ENCODE results near the gene ABI2.

Gene ABI2

GRCh38 chr2:203437511-203437910, 109.3 kb downstream of the ABI2 start:
- no peak overlapping the region for H3K4me3 ChIP-seq (ENCODE audit: low read depth, low read length)

GRCh38 chr2:203438528-203438927, 110.3 kb downstream of the ABI2 start:
- Histone ChIP-seq H3K27me3 (ENCODE audit: control insufficient read depth, insufficient read depth, low read length) (no peaks in the 10 kb centered on the region), H3K36me3 (ENCODE audit: control insufficient read depth, insufficient read depth, low read length) (no peaks in the 10 kb centered on the region), H3K9ac (ENCODE audit: low read depth, low read length) (no peak overlapping the region), H3K4me3 (ENCODE audit: low read depth, low read length) (no peak overlapping the region), H3K9me3 (ENCODE audit: control insufficient read depth, insufficient read depth, low read length) (no peaks in the 10 kb centered on the region), H3K4me1 (ENCODE audit: control insufficient read depth, insufficient read depth, low read length) (peaks cover 3% of the 10 kb centered on the region)

More at GRCh38 chr2:203437511-203437910, 109.3 kb downstream of the ABI2 start:
- Histone ChIP-seq H3K4me1 (ENCODE audit: control insufficient read depth, insufficient read depth, low read length) (peaks cover 3% of the 10 kb centered on the region), H3K9me3 (ENCODE audit: control insufficient read depth, insufficient read depth, low read length) (no peaks in the 10 kb centered on the region), H3K9ac (ENCODE audit: low read depth, low read length) (no peak overlapping the region), H3K36me3 (ENCODE audit: control insufficient read depth, insufficient read depth, low read length) (no peaks in the 10 kb centered on the region), H3K27me3 (ENCODE audit: control insufficient read depth, insufficient read depth, low read length) (no peaks in the 10 kb centered on the region)

GRCh38 chr2:203440671-203441070, 112.5 kb downstream of the ABI2 start:
- no peak overlapping the region for H3K9ac ChIP-seq (ENCODE audit: low read depth, low read length)
- no peak overlapping the region for H3K4me3 ChIP-seq (ENCODE audit: low read depth, low read length)
- H3K27me3 ChIP-seq (ENCODE audit: control insufficient read depth, insufficient read depth, low read length) = no peaks in the 10 kb centered on the region
- H3K4me1 ChIP-seq (ENCODE audit: control insufficient read depth, insufficient read depth, low read length) = peaks cover 3% of the 10 kb centered on the region
- H3K36me3 ChIP-seq (ENCODE audit: control insufficient read depth, insufficient read depth, low read length) = no peaks in the 10 kb centered on the region
- H3K9me3 ChIP-seq (ENCODE audit: control insufficient read depth, insufficient read depth, low read length) = no peaks in the 10 kb centered on the region

DNA sequence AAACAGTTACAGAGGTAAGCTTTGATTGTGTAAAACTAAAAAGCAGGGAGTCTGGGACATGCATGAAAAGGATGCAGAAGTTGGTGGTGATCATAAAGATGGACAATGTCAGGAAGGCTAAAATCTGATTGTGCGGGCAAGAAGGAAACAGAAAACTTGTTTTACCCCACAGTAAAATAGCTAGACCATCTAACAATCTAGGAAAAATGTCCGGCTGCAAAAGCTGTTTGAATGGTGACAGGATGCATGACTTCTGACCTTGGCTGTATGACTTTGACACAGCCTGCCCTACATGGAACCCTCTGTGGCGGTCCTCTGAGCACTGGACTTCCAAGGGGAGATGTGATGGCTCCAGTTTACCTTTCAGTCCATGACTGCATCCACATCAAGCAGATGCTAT, 113.3 kb downstream of the ABI2 start:
- no peaks in the 10 kb centered on the region for H3K27me3 ChIP-seq (ENCODE audit: control insufficient read depth, insufficient read depth, low read length)
- H3K9ac ChIP-seq (ENCODE audit: low read depth, low read length) = no peak overlapping the region
- peaks cover 3% of the 10 kb centered on the region for H3K4me1 ChIP-seq (ENCODE audit: control insufficient read depth, insufficient read depth, low read length)
- no peaks in the 10 kb centered on the region for H3K36me3 ChIP-seq (ENCODE audit: control insufficient read depth, insufficient read depth, low read length)
- no peaks in the 10 kb centered on the region for H3K9me3 ChIP-seq (ENCODE audit: control insufficient read depth, insufficient read depth, low read length)
- H3K4me3 ChIP-seq (ENCODE audit: low read depth, low read length) = no peak overlapping the region

- Histone ChIP-seq H3K27me3 (ENCODE audit: control insufficient read depth, insufficient read depth, low read length) (no peaks in the 10 kb centered on the region), H3K9me3 (ENCODE audit: control insufficient read depth, insufficient read depth, low read length) (no peaks in the 10 kb centered on the region), H3K4me3 (ENCODE audit: low read depth, low read length) (no peak overlapping the region), H3K9ac (ENCODE audit: low read depth, low read length) (no peak overlapping the region), H3K36me3 (ENCODE audit: control insufficient read depth, insufficient read depth, low read length) (no peaks in the 10 kb centered on the region), H3K4me1 (ENCODE audit: control insufficient read depth, insufficient read depth, low read length) (peaks cover 3% of the 10 kb centered on the region)
These were observed 114.3 kb downstream of the ABI2 start for GRCh38 chr2:203442463-203442862.

- no peaks in the 10 kb centered on the region for H3K9me3 ChIP-seq (ENCODE audit: control insufficient read depth, insufficient read depth, low read length)
- no peaks in the 10 kb centered on the region for H3K36me3 ChIP-seq (ENCODE audit: control insufficient read depth, insufficient read depth, low read length)
- no peak overlapping the region for H3K9ac ChIP-seq (ENCODE audit: low read depth, low read length)
- H3K27me3 ChIP-seq (ENCODE audit: control insufficient read depth, insufficient read depth, low read length) = no peaks in the 10 kb centered on the region
- no peak overlapping the region for H3K4me3 ChIP-seq (ENCODE audit: low read depth, low read length)
- peaks cover 3% of the 10 kb centered on the region for H3K4me1 ChIP-seq (ENCODE audit: control insufficient read depth, insufficient read depth, low read length)
These were observed 116.5 kb downstream of the ABI2 start for GRCh38 chr2:203444738-203445137.

- no peaks in the 10 kb centered on the region for H3K4me1 ChIP-seq (ENCODE audit: control insufficient read depth, insufficient read depth, low read length)
- no peak overlapping the region for H3K4me3 ChIP-seq (ENCODE audit: low read depth, low read length)
- no peaks in the 10 kb centered on the region for H3K9me3 ChIP-seq (ENCODE audit: control insufficient read depth, insufficient read depth, low read length)
- no peaks in the 10 kb centered on the region for H3K36me3 ChIP-seq (ENCODE audit: control insufficient read depth, insufficient read depth, low read length)
- no peak overlapping the region for H3K9ac ChIP-seq (ENCODE audit: low read depth, low read length)
- H3K27me3 ChIP-seq (ENCODE audit: control insufficient read depth, insufficient read depth, low read length) = no peaks in the 10 kb centered on the region
These were observed 117.9 kb downstream of the ABI2 start for GRCh38 chr2:203446071-203446481.

GRCh38 chr2:203446780-203447179, 118.6 kb downstream of the ABI2 start:
- no peaks in the 10 kb centered on the region for H3K4me1 ChIP-seq (ENCODE audit: control insufficient read depth, insufficient read depth, low read length)
- H3K36me3 ChIP-seq (ENCODE audit: control insufficient read depth, insufficient read depth, low read length) = no peaks in the 10 kb centered on the region
- no peak overlapping the region for H3K9ac ChIP-seq (ENCODE audit: low read depth, low read length)
- no peaks in the 10 kb centered on the region for H3K27me3 ChIP-seq (ENCODE audit: control insufficient read depth, insufficient read depth, low read length)
- H3K9me3 ChIP-seq (ENCODE audit: control insufficient read depth, insufficient read depth, low read length) = no peaks in the 10 kb centered on the region
- no peak overlapping the region for H3K4me3 ChIP-seq (ENCODE audit: low read depth, low read length)

DNA sequence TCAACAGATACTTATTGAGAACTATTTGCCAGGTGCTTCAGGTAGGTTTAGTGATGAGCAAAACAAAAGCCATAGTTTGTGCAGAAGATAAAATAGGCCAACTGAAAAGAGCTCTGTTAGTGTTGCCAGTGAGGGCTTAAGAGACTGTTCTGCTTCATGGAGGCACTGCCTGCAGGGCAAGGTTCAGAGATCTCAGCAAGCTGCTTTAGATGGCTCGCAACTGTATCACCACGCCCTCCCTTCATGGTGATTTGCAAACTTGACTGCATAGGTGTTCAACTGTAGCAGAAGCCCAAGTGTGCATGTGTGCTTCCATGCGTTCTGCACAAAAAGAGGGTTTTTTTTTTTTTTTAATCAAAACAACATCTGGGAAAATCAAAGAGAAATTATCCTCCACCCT, 122.4 kb downstream of the ABI2 start:
- no peaks in the 10 kb centered on the region for H3K36me3 ChIP-seq (ENCODE audit: control insufficient read depth, insufficient read depth, low read length)
- no peak overlapping the region for H3K9ac ChIP-seq (ENCODE audit: low read depth, low read length)
- H3K4me3 ChIP-seq (ENCODE audit: low read depth, low read length) = no peak overlapping the region
- no peaks in the 10 kb centered on the region for H3K9me3 ChIP-seq (ENCODE audit: control insufficient read depth, insufficient read depth, low read length)
- H3K27me3 ChIP-seq (ENCODE audit: control insufficient read depth, insufficient read depth, low read length) = no peaks in the 10 kb centered on the region
- no peaks in the 10 kb centered on the region for H3K4me1 ChIP-seq (ENCODE audit: control insufficient read depth, insufficient read depth, low read length)

DNA sequence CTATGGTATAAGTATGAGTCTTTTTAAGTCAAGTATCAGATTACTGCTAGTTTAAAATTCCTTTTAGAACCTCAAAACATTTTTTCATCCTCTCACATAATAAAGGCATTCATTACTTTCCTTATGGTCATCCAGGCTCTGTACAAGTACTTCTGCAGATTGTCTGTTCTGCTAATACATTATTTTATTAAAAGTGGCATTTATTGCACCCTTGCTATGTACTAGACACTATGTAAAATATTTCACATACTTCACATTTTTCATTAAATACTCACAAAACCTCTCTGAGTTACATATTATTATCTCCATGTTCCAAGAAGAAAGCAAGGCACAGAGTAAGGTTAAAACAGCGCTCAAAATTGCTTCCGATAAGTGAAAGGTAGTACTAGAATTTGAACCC, 122.8 kb downstream of the ABI2 start:
- H3K9me3 ChIP-seq (ENCODE audit: control insufficient read depth, insufficient read depth, low read length) = no peaks in the 10 kb centered on the region
- H3K36me3 ChIP-seq (ENCODE audit: control insufficient read depth, insufficient read depth, low read length) = no peaks in the 10 kb centered on the region
- H3K4me3 ChIP-seq (ENCODE audit: low read depth, low read length) = no peak overlapping the region
- H3K27me3 ChIP-seq (ENCODE audit: control insufficient read depth, insufficient read depth, low read length) = no peaks in the 10 kb centered on the region
- no peaks in the 10 kb centered on the region for H3K4me1 ChIP-seq (ENCODE audit: control insufficient read depth, insufficient read depth, low read length)
- H3K9ac ChIP-seq (ENCODE audit: low read depth, low read length) = no peak overlapping the region

GRCh38 chr2:203451689-203452088, 123.5 kb downstream of the ABI2 start:
- no peak overlapping the region for H3K9ac ChIP-seq (ENCODE audit: low read depth, low read length)
- H3K4me3 ChIP-seq (ENCODE audit: low read depth, low read length) = no peak overlapping the region
- no peaks in the 10 kb centered on the region for H3K36me3 ChIP-seq (ENCODE audit: control insufficient read depth, insufficient read depth, low read length)
- no peaks in the 10 kb centered on the region for H3K4me1 ChIP-seq (ENCODE audit: control insufficient read depth, insufficient read depth, low read length)
- no peaks in the 10 kb centered on the region for H3K27me3 ChIP-seq (ENCODE audit: control insufficient read depth, insufficient read depth, low read length)
- H3K9me3 ChIP-seq (ENCODE audit: control insufficient read depth, insufficient read depth, low read length) = no peaks in the 10 kb centered on the region

- no peaks in the 10 kb centered on the region for H3K36me3 ChIP-seq (ENCODE audit: control insufficient read depth, insufficient read depth, low read length)
These were observed 125.8 kb downstream of the ABI2 start for GRCh38 chr2:203453858-203454451.

More at GRCh38 chr2:203453858-203454451, 125.8 kb downstream of the ABI2 start:
- Histone ChIP-seq H3K9me3 (ENCODE audit: control insufficient read depth, insufficient read depth, low read length) (no peaks in the 10 kb centered on the region), H3K27me3 (ENCODE audit: control insufficient read depth, insufficient read depth, low read length) (no peaks in the 10 kb centered on the region), H3K4me3 (ENCODE audit: low read depth, low read length) (no peak overlapping the region), H3K4me1 (ENCODE audit: control insufficient read depth, insufficient read depth, low read length) (no peaks in the 10 kb centered on the region), H3K9ac (ENCODE audit: low read depth, low read length) (no peak overlapping the region)

Measured in iPS-15b (cell line).